HL-60 (cell line): ENCODE data around the gene TANC1.

Experiments used
- DNase-seq, 2 experiments: peaks; one replicate each; pipeline ENCODE4 v3.0.0-alpha.2; 2010 to 2020; ENCODE audit warnings: low read depth in 1 of 2, low spot score in 1 of 2
- H3K27ac ChIP-seq: fragments of 250-450 bp; sonication (Bioruptor Pico); replicated peaks from 2 replicates; pipeline ENCODE4 v1.5.1; 2020; ENCODE audit warnings: mild to moderate bottlenecking, moderate library complexity
- H3K27me3 ChIP-seq: fragments of 250-450 bp; sonication (Bioruptor Pico); 2 replicates; pipeline ENCODE4 v1.5.1; 2021; ENCODE audit warnings: mild to moderate bottlenecking, moderate library complexity; ENCODE audit not compliant: insufficient read depth, poor library complexity, severe bottlenecking
- H3K4me3 ChIP-seq: replicated peaks from 2 replicates; pipeline ENCODE4 v1.5.1; 2011; ENCODE audit warnings: mild to moderate bottlenecking, control low read depth, low read length; ENCODE audit not compliant: insufficient read depth
- GABPA ChIP-seq: IDR thresholded peaks from 2 replicates; pipeline ENCODE4 v1.6.1; 2012; ENCODE audit warnings: low read depth
- POLR2AphosphoS5 ChIP-seq: IDR thresholded peaks from 2 replicates; pipeline ENCODE4 v1.6.1; 2012; ENCODE audit warnings: low read depth
- REST ChIP-seq: IDR thresholded peaks from 2 replicates; pipeline ENCODE4 v1.6.1; 2012; ENCODE audit warnings: low read depth; ENCODE audit not compliant: insufficient replicate concordance
- SPI1 ChIP-seq: IDR thresholded peaks from 2 replicates; pipeline ENCODE4 v1.6.1; 2012; ENCODE audit warnings: low read depth, mild to moderate bottlenecking, borderline replicate concordance
- TF ChIP-seq, protein P1 (sequence below): IDR thresholded peaks from one replicate; pipeline ENCODE4 v1.5.1; 2011; ENCODE audit warnings: low read length, control low read depth, inconsistent platforms; ENCODE audit not compliant: insufficient read depth

TANC1 gene

GRCh38 chr2:159251296-159252173 is 283.1 kb downstream of the TANC1 start:
- no peak for TF ChIP-seq GABPA
- no peak for TF ChIP-seq POLR2AphosphoS5
- TF ChIP-seq REST: no peak
- no peak for TF ChIP-seq SPI1
- TF ChIP-seq, protein P1, sequence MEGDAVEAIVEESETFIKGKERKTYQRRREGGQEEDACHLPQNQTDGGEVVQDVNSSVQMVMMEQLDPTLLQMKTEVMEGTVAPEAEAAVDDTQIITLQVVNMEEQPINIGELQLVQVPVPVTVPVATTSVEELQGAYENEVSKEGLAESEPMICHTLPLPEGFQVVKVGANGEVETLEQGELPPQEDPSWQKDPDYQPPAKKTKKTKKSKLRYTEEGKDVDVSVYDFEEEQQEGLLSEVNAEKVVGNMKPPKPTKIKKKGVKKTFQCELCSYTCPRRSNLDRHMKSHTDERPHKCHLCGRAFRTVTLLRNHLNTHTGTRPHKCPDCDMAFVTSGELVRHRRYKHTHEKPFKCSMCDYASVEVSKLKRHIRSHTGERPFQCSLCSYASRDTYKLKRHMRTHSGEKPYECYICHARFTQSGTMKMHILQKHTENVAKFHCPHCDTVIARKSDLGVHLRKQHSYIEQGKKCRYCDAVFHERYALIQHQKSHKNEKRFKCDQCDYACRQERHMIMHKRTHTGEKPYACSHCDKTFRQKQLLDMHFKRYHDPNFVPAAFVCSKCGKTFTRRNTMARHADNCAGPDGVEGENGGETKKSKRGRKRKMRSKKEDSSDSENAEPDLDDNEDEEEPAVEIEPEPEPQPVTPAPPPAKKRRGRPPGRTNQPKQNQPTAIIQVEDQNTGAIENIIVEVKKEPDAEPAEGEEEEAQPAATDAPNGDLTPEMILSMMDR: no peak
- Histone ChIP-seq H3K27me3 (no peaks in the 10 kb centered on the region), H3K4me3 (no peak overlapping the region), H3K27ac (peak overlapping the region; percentile 77)
- peak in 1 of 2 experiments; percentile 5 for DNase-seq

DNA sequence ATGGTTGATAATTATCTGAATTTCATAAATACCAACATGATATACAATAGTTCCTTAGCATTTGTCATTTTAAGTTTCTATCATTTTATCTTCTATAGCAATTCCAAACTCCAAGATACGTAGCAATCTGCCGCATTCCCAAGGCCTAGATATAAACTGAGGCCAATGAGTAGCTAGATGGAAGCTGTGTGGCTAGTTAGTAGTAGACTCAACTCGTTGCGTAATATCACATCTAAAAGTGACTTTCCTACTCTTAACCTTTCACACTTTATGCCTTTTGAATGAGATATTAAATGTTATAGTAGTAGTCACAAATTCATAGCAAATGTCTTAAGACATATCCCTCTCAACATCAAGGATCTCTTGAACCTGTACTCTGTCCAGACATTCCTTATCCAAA is 284.5 kb downstream of the TANC1 start:
- H3K27ac ChIP-seq: no peak overlapping the region
- peak in 1 of 2 experiments; percentile 11 for DNase-seq
- H3K4me3 ChIP-seq: no peak overlapping the region
- no peaks in the 10 kb centered on the region for H3K27me3 ChIP-seq
- TF ChIP-seq, protein P1: no peak
- TF ChIP-seq REST (no peak), GABPA (no peak), POLR2AphosphoS5 (no peak), SPI1 (no peak)

- Histone ChIP-seq H3K27me3 (no peaks in the 10 kb centered on the region), H3K27ac (no peak overlapping the region), H3K4me3 (no peak overlapping the region)
- TF ChIP-seq, protein P1: no peak
- no peak for DNase-seq
These were observed 287.7 kb downstream of the TANC1 start for GRCh38 chr2:159256159-159256558.

- H3K27me3 ChIP-seq: no peaks in the 10 kb centered on the region
- no peak overlapping the region for H3K4me3 ChIP-seq
- H3K27ac ChIP-seq: no peak overlapping the region
- TF ChIP-seq GABPA (no peak), POLR2AphosphoS5 (no peak), REST (no peak), SPI1 (no peak)
- TF ChIP-seq, protein P1: no peak
- DNase-seq: no peak
These were observed 293.8 kb downstream of the TANC1 start for GRCh38 chr2:159262226-159262625.
